SIG-M5 (cell line): ENCODE results near the gene TJP3.

Experiments
- DNase-seq: peaks from one replicate; lab custom pipeline; 2025; lab: John Stamatoyannopoulos, UW

TJP3 gene

GRCh38 chr19:3712663-3713611, 4.8 kb downstream of the TJP3 start:
- no peak for DNase-seq

GRCh38 chr19:3716147-3716668, 8.0 kb downstream of the TJP3 start:
- no peak for DNase-seq

GRCh38 chr19:3719868-3720267, 11.7 kb downstream of the TJP3 start:
- no peak for DNase-seq

GRCh38 chr19:3720349-3720917, 12.2 kb downstream of the TJP3 start:
- no peak for DNase-seq

- DNase-seq, result no peak
Measured at GRCh38 chr19:3721131-3721886, 13.1 kb downstream of the TJP3 start.

GRCh38 chr19:3721887-3722442, 13.8 kb downstream of the TJP3 start:
- DNase-seq, result no peak

GRCh38 chr19:3722443-3723109, 14.4 kb downstream of the TJP3 start:
- DNase-seq, result no peak

- no peak for DNase-seq
Measured at GRCh38 chr19:3723110-3723488, 14.9 kb downstream of the TJP3 start.

- DNase-seq, result no peak
Measured at GRCh38 chr19:3723883-3724282, 15.7 kb downstream of the TJP3 start.

GRCh38 chr19:3725121-3725520, 16.9 kb downstream of the TJP3 start:
- no peak for DNase-seq

GRCh38 chr19:3725640-3726310, 17.6 kb downstream of the TJP3 start:
- DNase-seq, result no peak

- no peak for DNase-seq
Measured at GRCh38 chr19:3730457-3730958, 22.3 kb downstream of the TJP3 start.

- no peak for DNase-seq
Measured at GRCh38 chr19:3732108-3732507, 23.9 kb downstream of the TJP3 start.

GRCh38 chr19:3733549-3734309, 25.5 kb downstream of the TJP3 start:
- no peak for DNase-seq

- no peak for DNase-seq
Measured at GRCh38 chr19:3734310-3734600, 26.1 kb downstream of the TJP3 start.

GRCh38 chr19:3736106-3736724, 28.0 kb downstream of the TJP3 start:
- DNase-seq, result no peak

GRCh38 chr19:3737487-3738205, 29.5 kb downstream of the TJP3 start:
- DNase-seq, result no peak

- DNase-seq, result no peak
Measured at GRCh38 chr19:3738477-3739220, 30.5 kb downstream of the TJP3 start.

- no peak for DNase-seq
Measured at GRCh38 chr19:3740431-3740830, 32.2 kb downstream of the TJP3 start.
